ENCODE measurements around the gene GRIA4.
"Not testable (repeated sequence)": the region's sequence is repeated elsewhere in the genome, so short reads cannot be mapped to it uniquely, and the experiment has no call there.

GRIA4 gene

DNA sequence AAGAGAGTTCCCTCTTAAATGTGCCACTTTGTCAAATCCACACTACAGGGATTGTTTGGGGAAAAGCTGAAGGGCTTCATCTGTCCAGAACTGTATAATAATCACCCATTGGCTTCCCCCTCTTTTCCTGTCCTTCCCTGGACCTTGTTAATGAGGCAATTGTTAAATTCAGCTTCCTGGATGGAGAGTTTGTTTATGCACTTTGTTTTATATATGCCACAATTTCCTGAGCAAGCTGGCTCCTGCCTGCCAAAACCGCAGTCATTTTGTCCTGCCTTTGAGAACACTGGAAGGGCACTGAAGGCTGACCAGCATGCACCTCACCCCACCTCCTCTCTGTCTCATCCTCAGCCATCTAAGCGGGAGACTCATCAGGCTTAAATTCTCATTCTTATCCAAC lies 325.9 kb downstream of the GRIA4 start:
- no peak for DNase-seq

DNA sequence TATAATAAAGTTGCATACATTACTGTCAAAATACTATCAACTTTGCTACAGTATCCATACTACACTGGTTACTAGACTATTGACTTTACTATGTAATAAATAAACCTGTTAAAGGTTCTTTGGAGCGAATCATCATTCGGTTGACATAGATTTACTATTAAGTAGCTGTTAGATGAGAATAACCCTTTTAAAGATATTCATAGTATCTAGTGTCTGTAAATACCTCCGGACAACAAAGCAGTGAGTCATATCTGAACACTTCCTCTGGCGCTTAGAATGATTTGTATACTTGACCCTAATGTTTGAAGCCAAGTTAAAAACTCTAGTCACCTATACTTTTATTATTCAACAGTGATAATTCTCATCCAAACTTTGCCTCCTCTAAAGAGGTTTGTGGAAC lies 327.5 kb downstream of the GRIA4 start:
- DNase-seq, result no peak

DNA sequence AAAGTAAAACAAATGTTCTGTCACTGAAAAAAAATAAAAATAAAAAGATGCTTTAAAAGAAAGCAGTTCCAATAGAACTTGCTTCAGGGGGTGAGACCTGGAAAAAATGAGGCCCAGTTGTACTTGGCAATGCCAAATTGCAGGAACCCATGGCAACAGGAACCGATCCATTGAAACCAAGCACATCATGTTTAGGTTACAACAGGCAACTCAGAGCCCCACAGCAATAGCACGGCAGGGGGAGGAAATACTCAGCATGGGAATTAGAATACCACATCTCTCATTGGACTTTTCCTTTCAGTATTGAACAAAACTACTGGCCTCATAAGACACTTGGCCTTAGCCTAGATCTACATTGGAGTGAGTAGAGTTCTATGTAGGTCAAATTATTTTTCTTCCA lies 327.9 kb downstream of the GRIA4 start:
- DNase-seq, result no peak

DNA sequence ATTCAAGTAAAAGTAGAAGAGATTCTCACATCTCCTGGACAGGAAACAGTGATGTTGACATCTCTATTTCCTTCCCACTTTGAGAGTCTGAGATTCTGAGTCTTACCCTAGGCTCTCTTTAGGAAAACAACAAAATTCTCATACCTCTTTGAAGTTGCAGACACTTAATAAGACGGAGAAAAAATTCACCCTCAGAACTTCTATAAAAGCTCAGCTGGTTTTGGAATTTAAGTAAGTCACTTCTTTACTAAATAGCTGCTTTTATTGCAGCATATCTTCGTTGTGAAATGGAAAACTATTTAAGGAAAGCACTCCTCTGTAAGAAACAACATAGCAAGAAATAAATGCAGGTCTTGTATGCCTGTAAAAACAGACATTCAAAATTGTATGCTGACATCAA lies 333.0 kb downstream of the GRIA4 start:
- DNase-seq, result no peak

DNA sequence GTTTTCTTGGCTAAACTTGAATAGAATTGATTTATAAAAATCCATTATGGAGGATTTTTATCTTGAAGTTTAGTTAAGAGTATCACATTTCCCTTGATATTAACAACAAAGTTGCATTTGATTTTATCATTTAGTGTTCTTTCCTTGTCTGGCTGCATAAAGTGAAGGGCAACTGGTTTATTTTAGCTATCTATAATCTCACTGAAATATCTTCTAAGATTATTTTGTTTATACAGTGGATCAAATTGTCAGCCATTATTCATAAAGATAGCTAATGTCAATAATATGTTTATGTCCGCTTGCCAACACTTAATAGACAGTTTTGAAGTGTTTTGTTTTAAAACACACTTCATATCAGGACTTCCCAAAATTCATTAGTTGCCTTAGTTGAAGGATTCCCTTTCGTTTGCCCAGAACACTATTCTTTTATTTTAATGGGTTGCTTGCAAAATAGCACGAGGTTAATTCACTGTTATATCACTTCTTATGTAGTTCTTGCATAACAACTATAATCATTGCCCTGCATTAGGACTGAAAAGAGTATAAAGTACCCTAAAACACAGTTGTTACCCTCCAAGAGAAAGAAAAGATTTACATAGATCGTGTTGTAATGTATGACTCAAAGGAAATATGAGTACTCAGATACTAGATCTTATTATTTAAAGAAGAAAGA lies 339.2 kb downstream of the GRIA4 start:
- no peak for DNase-seq

DNA sequence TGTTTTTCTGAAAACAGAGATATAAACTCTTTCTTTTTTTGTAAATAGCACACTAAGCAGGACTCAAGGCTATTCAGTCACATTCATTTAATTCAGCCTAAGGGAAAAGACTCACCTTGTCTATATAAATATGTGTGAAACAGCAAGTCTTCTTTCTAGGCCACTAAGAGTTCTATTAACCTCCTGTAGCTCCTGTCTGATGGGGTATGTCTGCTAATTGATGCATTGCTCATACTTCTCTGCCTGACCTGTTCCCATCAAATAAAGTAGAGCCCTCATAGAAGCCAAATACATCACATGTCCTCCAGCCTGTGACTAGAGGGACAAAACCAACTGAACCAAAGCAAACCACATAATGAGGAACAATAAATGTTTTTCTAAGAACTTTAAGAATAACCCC lies 344.0 kb downstream of the GRIA4 start:
- DNase-seq, result no peak

DNA sequence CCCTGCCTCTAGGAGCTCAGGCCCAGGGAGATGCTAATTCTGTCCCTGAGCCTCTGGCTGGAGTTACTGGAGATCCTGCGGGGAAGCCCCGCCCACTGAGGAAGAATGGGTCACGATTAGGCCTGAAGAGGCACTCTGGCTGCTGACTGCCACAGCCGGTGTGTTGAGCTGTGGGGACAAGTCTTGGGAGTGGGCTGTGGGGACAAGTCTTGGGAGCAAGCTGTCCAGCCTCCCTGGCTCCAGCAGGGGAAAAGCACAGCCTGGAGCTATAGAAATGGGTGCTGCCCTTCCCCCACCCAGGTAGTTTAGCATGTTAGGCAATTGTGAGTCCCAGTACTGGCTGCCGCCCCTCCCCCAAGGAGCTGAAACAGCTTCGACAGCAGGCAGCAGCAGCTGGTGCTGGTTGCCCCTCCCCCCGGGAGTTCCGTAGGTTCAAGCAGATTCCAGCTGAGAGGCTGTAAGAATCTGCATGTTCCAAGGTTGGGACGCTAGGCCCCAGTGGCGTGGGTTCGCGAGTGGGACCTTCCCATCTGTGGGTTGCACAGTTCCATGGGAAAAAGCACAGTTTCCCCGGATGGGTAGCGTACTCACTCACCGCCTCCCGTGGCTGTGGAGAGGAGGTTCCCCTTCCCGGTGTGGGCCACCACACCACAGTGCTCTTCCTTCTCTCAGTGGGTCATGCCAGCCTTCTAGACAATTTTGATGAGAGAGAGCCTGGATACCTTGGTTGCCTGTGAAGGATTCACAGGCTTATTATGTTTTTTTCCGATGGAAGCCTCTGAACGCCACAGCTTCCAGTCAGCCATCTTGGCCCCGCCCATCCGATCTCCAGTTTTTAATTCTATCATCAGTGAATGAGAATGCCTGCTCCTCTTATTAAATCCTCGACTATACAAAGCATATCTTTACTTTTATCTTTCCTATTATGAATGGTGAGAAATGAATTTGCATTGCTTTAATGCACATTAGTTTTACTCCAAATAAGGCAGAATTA lies 350.7 kb downstream of the GRIA4 start:
- no peak for DNase-seq

DNA sequence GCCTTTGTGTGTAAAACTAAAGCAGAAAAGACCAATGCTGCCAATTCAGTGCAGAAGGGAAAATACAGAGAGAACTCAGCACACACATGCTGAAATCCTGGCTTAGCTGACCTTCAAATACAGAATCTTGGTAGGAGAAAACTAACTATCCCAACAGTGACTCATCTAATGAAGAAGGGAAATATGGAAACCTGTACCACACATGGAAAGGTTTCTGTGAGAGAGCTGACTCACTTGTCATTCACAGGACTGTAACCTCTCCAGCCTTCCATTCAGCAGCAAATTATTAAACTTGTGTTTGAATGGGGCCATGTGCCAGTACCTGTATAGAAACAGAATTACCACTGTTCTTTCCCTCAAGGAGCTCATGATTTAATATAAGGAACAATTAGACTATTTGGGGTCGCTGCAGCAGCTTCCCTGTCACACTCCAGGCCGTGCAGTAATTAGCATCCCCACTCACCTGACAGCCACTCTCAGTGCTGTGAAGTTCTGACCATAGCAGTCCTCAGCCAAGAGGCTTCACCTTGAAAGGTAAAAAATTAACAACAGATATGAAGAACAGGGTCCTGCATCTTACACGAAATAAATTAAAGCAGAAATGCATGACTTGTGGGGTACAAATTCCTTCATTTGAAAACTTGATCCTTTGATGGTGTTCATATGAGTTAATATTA lies 358.3 kb downstream of the GRIA4 start:
- no peak for DNase-seq

DNA sequence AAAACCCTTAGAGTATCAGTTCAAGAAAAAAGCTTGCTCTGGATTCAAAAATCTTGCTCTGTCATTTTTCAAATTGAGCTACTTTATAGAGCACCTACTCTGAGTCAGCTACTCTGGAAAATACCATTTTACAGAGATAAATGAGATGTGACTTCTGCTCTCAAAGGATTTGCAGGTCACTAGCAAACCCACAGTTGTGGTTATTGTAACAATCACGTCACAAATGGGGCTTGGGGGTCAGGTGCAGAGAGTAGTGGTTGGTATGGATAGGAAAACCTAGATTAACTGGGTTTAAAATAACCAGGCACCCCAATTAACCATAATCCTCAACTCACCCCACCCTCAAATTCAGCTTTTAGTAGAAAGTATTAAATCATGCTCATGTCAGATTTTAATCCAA lies 359.9 kb downstream of the GRIA4 start:
- no peak for DNase-seq

DNA sequence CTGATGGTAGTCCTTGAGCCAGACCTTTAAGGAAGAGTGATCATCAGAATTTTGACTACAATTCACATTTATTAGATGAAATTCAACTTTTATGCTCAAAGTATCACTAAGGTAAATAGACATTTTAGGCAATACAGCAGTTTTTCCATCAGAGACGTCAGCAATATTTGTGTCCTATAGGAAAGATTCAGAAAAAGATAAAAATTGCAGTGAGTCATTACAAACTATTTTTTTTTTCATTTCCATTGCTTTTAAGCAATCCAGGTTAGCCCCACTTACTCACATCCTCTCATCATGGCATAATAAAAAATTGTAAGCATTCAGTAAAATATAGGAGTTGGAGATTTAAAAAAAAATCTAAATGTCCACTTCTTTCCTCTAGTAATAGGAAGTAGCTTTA lies 365.3 kb downstream of the GRIA4 start:
- DNase-seq, result no peak

DNA sequence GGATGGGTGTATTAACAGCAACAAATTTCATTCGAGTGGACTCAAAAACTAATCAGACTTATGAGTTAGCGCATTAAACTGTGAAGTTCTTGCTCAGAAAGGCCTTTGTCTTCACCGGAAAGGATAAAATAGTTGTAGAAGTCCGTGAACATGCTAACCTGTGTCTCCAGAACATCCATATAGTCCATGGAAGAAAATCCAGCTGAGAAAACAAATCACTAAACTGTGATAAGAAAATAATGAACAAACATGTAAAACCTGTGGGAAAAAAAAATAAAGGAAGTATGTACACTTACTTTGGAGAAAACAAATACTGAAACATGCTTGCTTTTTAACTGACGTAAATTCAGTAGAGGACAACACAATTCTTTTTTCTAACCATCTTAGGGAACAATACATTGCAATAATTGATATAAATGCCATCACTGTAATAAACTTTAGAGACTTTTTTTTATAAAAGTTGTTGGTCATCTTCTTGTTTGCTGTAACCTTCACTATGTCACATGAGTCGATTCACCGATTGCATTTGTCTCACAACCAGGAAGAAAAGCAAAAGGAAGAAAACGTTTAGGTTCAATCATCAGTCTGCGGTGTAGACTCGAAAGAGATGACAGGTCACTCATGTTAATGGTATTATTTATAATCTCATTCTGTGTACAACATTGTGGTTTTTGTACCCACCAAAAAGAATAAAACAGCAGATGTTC lies 370.3 kb downstream of the GRIA4 start:
- no peak for DNase-seq

DNA sequence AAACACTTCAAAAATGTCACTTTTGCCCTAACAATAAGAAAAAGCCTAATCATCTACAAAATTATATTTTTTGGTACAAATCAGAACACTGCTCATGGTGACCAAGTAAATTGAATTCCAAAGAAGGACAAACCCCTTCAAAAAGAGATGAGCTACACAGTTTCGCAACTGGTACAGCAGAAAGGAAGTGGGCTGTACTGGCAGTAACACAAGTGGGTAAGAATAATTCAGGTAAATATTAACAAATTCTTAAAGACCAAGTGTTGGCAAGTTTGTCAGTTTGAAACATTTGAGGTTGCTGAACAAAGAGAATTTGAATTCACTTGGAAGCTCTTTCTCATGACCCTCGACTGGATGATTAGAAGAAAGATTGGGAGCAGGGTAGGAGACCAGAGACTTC lies 376.7 kb downstream of the GRIA4 start:
- DNase-seq, result no peak

DNA sequence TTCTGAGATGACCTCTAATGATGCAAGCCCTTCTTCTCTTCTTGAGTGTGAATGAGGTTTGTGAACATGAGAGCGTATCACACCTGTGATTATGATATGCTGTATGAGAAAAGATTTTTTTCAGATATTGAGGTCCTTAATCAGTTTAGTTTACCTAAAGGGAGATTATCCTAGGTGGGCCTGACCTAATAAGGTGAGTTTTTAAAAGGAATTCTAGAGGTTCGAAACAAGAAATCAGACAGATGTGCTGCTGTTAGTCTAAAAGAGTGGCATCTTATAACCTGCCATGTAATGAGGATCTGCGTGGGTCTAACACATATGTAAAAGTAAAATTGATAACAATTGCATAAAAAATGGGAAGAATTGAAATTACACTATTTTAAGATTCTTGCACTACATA lies 378.3 kb downstream of the GRIA4 start:
- no peak for DNase-seq

DNA sequence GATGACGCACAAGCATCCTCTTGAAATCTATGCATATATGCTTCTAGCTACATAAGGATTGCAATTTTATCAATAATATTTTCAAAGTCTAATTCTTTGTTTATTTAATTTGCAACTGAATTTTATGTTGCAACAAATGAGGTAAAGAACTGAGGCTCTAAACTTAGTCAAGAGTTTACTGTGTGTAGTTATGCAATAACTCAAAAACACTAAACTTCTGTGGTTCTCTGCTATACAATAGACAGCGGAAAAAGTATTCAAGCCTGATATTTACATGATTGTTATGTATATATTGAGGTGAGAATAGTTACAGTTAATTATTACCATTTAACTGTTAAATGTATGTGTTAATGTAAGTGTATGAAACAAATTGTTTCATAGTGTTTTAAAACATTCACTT lies 379.3 kb downstream of the GRIA4 start:
- no peak for DNase-seq

DNA sequence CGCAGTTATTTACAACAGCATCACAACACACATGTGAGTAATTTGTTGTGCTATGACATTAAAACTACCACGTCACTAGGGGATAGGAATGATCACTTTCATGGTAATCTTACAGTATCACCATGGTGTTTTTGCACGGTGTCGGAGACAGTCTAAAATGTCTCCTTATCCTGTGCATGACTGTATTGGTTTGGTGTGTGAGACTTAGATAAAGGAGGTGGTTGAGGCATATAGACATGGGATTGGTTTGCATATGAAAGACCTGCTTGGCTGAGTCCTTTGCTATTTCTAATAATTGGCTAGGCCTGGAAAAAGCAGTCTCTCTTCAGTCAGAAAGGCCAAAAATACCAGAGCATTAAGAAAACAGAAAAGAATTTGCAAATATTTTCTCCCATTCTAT lies 382.0 kb downstream of the GRIA4 start:
- DNase-seq, result no peak

DNA sequence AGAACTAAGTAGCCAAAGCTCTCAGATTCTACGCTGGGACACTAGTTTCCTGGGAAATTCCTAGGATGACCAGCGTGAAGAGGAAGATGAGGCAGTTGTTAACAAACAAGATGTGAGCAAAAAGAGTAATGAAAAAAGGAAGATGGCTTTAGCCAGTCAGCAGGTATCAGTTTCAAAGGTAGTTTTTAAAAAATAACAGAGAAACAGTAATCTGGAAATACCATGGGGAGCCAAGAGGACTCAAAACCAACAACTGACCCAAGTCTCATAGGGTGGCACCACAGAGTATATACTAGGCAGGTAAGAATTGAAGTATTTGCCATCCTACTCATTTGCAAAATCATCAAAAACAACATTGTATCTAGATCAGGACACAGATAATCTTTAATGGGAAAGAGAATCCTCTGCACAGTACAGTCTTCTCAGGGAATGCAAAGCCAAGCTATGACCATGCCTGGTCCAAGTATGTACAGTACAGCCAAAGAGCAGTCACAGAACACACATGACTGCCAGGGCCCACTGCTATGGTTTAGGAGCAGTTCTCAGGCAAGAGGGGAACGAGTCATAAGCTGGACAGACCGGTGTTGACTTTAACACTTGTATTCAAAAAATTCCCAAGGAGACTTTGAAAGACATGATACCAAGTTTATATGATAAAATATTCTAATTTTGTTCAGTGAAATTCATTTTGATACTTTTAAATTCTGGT lies 391.6 kb downstream of the GRIA4 start:
- no peak for DNase-seq

DNA sequence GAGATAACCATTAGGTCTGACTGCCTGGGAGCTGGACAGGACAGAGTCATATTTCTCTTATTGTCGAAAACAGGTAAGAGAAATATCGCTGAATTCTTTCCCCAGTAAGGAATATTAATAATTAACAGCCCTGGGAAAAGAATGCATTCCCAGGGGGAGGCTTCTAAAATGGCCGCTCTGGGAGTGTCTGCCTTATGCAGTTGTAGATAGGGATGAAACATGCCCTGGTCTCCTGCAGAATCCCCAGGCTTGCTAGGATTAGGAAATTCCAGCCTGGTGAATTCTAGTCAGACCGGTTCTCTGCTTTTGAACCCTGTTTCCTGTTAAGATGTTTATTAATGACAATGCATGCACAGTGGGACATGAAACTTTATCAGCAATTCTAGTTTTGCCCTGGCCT lies 393.2 kb downstream of the GRIA4 start:
- DNase-seq, result not testable (repeated sequence)

DNA sequence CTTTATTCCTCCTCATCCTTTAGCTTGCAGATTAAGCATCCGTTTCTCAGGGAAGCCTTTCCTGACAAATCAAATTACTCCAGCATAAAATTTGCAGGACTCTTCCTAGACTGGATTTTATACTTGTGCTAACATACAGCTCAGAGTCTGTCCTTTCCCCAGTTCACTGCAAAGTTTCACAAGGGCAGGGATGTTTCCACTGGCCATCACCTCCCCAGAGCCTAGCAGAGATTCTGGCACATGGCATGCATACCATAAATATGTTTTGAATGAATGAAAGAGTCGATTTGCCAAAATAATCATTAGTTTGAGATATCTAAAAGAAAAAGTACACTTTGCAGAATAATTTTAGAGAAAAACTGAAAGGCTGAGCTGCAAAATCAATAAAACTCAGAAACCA lies 401.6 kb downstream of the GRIA4 start:
- no peak for DNase-seq

DNA sequence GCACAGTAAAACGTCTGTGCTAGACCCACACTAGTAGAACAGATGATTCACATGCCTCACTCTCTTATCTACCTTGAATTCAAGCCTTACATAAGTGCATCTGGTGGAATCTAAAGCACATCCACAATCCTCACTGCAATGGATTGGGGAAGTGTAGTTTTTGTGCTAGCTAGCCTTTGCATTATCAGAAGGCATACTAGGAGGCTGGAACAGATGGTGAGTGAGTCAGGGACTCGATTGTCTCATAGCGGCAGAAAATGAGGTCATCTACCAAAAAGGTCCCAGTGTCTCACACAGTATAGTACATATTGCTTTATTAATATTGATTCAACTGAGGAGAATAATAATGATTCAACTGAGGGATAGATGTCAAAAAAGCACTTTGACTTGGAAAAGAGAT lies 402.9 kb downstream of the GRIA4 start:
- no peak for DNase-seq

DNA sequence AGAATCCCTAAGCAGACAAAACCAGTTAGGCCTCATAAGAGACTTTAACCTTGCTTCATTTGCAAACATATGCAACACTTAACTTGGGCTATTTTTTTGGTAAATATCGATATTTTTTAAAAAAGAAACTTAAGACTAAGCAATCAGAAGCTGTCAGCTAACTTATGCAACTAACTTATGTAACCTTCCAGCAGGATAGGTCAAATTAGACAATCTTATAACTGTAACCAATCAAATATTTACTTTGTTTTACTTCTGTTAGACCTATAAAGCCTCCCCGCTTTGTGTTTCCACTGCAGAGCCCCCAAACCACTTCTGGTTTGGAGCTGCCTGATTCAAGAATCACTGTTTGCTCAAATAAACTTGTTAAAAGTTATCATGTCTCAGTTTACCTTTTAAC lies 404.2 kb downstream of the GRIA4 start:
- DNase-seq, result no peak

DNA sequence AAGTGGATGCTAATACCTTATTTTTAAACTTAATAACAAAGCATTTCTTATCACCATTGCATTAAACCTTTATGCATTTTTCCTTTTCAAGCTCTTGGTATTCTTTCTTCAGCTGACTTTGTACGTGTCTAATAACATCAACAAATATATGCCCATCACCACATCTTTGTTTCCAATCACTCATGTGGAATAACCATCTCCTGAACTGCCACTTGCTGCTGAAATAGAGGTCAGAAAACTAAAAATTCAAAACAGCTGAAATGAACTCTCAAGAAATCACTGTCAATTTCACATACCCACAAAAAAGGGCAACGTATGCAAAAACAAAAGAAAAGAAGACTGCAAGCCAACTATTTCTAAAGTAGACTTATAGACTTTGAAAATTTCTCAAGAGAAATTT lies 404.7 kb downstream of the GRIA4 start:
- no peak for DNase-seq

DNA sequence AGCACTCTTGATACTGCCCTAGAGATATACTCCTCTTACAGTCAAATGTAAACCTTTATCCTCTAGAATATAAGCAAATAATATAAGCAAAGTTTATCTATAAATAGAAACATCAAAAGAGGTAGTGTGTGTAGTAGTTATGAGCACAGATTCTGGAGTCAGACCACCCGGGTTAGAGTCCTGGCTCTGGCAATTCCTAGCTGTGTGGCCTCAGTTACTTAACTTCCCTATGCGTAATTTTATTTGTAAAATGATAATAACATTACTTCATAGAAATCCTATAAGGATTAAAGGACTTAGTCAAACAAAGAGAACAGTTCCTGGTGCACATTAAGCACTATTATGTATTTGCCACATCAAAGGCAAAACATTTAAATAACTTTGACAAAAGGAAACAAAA lies 405.2 kb downstream of the GRIA4 start:
- DNase-seq, result no peak

DNA sequence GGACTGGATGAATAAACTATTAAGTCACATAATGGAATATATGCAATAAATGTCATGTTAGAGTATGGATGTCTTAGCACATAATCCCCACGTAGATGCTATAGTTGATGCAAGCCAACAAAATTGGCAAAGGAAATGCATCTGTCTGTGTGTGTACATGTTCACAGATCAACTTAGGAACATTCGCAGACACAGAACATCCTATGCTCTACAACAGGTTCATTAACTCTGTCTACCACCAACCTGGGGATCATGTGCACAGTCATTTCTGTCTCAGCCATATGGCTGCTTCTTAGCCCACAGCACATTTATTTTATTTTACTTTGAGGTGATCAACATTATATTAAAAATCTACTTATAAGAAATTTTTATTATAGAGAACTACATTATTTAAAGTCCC lies 407.2 kb downstream of the GRIA4 start:
- DNase-seq, result no peak

Measured in NCI-H1436 (cell line).